NCI-H146 (cell line): Measurements from ENCODE around the gene DOCK2.
"Not testable (repeated sequence)": the region's sequence is repeated elsewhere in the genome, so short reads cannot be mapped to it uniquely, and the experiment has no call there.

Experiments
- DNase-seq: peaks from one replicate; lab custom pipeline; 2025; lab: John Stamatoyannopoulos, UW

The DOCK2 gene

DNA sequence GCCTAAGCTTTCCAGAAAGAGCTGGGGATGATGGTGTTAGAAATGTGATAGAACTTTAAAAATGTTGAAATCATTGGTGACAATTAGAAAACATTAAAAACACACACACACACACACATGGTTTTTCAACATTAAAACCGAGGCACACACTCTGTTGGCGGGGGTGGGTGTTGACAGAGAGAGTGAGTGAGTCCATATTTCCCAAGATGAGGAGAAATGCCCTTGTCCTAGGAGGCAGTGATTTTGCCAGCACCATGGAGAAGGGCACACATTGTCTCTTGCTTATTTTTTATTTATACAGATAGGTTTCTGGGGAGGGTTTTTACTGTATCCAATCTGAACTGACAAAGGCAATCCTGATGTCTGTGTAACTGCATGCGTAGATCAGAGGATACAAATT is 190.7 kb downstream of the DOCK2 start:
- no peak for DNase-seq

DNA sequence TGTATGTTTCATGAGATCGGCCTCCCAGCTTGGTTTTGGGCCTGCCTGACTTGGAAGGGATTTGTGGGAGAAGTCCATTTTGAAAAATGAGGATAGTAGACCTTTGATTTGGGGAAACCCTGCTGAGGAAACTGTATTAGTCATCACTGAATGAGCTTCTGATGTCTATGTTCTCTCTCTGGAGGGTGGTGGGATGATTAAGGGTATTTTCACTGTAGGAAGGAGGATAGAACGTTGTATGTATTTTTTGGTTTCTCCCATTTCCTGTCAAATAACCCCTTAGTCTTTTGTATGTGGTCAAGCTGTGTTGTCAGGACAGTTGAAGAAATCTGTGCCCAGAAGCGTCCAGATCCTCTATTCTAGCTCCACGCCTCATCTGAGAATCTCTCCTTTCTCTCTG is 191.3 kb downstream of the DOCK2 start:
- no peak for DNase-seq

DNA sequence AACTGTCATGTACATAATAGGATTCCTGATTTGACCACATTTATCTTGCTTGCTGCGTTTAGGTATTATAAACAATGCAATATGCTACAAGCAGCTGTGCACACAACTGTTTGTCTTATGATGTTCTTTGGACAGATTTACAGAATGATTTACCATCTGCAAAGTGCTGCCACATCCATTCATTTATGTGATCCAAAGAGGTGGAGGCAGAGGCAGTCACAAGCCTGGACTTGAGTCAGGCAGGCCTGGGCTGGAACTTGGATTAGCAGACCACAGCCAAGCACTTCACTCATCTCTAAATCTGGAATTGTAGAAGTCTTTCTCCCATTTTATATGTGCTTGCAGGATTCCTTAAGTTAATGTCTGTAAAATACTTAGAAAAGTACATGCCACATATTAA is 194.3 kb downstream of the DOCK2 start:
- no peak for DNase-seq

DNA sequence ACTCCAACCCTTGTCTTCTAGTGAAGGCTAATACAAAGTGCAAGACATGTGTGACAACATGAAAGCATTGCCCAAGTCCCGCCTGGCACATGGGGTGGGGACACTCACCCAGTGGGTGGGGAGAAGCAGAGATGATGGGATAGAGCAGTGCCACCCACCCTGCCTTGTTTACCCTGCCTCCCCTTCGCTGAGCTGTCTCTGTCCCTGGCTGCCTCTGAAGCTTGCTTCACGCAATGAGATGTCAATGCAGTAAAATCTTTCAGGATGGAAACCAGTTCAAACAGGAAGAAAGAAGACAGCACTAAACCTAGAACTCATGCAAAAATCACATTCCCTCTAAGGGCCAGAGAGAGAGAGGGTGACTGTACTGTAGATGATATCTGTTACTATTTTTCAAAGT is 195.2 kb downstream of the DOCK2 start:
- DNase-seq: no peak

DNA sequence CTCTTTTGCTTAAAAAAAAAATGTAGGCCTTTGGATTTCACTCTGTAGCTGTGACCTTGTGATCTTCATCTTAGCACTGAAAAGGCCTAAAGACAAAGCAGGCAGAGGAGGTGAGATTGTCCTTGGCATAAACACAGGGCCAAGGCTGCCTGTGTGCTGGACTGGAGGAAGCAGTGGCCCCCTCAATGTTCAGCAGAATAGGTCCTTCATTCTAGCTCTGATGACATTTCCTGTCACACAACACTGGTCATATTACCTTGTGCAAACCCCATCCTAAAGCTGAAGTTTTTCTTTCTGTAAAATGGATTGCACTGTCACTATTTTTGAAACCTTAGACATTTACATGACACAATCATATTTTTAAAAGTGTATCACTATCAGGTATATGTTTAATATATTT is 195.8 kb downstream of the DOCK2 start:
- DNase-seq: no peak

DNA sequence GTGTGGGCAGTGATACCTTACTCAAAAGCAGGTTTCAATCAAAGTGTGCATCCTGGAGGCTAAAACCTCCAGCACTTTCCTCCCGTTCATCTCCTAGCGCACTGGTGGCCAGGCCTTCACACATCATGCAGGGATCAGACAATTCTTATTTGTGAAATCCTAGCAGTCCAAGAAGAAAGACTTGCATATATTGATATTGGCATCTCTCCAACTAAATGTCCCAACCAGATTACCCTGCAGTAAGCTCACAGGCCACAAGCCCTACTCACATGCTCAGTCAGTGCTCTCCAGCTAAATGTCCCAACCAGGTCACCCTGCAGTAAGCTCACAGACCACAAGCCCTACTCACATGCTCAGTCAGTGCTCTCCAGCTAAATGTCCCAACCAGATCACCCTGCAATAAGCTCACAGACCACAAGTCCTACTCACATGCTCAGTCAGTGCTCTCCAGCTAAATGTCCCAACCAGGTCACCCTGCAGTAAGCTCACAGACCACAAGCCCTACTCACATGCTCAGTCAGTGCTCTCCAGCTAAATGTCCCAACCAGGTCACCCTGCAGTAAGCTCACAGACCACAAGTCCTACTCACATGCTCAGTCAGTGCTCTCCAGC is 196.7 kb downstream of the DOCK2 start:
- DNase-seq: not testable (repeated sequence)

DNA sequence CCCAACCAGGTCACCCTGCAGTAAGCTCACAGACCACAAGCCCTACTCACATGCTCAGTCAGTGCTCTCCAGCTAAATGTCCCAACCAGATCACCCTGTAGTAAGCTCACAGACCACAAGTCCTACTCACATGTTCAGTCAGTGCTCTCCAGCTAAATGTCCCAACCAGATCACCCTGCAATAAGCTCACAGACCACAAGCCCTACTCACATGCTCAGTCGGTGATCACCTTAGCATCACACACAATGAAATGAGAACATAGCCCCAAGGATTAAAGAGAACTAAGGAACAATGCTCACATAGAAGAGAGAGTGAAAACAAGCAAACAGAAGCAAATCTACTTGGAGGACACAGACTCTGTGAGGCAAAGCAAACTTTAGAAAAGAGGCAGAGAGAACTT is 197.5 kb downstream of the DOCK2 start:
- not testable (repeated sequence) for DNase-seq

DNA sequence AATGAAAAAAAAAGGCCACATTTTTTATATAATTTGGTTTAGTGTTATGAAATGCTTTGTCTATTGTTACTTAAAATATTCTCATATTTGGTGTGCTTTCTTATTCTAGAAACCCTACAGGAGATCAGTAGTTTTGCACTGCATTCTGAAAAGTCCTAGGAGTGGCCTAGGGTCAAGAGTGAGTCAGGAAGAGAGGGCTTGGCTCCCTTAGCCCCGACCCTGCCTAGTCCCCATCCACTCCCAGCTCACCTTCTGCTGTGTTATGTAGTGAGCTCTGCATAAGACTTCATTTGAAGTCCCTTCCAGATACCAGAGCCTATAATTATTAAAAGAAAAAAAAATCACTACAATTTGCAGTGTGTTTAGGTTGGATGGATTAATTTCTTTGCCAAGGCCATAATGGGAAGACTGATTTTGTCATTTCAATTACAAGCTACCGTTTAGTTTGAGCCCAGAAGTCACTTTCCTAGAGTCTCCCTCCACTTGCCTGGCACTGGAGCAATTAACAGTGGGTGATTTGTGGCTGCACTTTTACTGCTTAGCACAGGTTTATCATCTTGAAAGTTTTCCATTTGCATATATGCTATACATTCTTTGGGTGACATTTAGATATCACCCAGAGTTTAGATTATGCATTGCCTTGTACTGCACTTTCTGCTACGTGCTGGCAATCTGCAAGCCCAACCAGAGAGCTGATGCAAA is 199.9 kb downstream of the DOCK2 start:
- no peak for DNase-seq

DNA sequence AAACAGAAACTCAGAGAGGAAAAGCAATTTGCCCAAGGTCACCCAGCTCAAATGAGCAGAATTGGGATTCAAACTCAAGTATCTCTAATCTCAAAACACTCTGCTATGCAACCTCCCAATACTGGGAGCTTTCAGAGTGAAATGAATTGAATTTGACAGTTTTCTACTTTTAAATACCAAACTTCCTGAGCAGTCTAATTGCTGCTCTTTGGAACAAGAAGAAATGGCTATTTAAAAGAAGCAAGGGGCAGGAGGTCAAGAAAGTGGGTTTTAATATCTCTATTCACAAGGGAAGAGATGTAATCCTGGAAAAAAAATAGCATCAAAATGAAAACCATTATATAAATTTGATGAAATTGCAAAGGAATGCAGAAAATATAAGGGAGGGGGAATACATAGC is 200.6 kb downstream of the DOCK2 start:
- DNase-seq: no peak

DNA sequence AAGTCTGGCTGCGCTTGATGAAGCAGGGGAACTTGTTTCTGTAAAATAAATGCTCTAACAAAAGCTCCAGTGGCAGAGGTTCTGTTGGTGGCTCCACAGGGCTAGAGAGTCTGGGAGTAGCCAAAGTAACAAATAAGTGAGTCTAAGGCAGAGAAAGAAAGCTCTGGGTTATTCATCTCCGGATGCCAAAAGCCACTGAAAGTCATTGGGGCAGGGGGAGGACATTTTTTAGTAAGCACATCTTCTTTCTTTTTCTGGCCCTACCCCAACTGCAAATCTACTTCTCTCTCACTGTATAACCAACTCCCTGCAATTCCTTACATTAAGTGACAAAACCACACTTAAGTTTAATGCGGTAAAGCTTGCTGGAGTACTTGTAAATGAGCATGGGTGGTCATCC is 201.6 kb downstream of the DOCK2 start:
- no peak for DNase-seq

DNA sequence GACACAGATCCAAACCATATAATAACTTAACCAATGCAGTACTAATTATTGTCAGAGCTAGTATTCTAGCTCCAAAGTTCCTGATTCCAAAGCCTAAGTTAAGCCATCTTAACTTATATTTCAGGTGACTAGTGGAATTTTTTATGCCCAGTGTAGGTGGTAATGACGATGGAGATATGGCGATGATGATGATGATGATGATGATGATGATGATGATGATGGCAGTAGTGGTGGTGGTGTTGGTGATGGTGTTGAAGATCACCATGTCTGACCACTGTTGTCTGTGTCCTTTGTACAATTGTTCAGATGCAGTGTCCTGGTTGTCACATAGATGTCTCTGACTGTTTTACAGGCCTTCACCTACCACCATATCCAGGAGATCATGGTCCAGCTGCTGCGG is 203.3 kb downstream of the DOCK2 start:
- no peak for DNase-seq

DNA sequence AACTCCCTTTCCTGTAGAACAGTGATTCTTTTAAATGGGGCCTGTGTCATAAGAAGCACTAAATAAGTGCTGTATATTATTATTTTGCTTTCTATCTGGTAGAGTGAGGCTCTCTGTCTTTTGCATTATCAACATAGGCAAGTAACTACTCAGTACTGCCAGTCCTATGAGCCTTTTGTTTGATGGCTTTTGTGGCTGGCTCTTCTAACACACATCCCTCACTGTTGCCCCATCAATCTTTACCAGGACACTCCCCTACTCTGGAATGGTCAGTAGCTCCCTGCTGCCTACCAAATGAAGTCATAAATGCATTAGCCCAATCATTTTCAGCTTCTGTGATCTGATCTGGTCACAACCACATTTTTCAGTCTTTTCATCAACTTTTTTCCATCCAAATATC is 205.6 kb downstream of the DOCK2 start:
- no peak for DNase-seq

DNA sequence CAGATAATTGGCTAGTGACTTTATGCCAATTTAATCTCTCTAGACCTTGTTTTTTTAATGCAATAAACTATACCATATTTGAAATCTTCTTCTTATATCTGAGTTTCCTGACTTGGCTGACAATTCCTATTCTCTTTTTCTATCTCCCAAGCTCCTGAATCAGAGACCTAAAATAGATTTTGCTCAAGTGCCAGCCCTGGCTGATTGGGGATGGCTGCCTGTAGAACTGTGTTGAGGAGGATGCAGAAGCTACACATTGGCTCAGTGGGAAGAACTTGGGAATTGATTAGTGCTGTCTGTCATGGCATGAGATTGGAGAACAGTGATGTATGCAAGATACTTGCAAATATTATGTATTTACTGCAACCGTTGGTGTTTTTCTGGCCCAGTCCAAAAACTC is 210.4 kb downstream of the DOCK2 start:
- no peak for DNase-seq

DNA sequence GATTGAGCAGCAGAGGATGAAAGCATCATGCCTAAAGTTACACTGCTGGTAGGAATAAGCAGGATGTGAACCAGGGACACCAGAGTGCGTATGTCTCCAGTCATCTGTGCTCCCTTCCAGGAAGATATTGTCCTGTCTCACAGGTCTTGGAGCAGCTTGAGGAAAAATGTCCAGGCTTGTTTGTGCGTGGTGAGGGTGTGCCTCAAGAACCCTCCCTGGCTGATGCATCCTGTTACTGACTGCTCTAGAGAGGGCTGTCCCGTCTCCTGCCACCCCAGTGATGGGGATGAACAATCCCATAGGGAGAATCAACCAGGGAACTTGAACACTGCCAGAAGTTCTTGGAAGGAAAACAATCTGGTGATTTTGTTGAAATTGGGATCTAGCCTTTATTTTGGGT is 211.2 kb downstream of the DOCK2 start:
- DNase-seq: no peak

DNA sequence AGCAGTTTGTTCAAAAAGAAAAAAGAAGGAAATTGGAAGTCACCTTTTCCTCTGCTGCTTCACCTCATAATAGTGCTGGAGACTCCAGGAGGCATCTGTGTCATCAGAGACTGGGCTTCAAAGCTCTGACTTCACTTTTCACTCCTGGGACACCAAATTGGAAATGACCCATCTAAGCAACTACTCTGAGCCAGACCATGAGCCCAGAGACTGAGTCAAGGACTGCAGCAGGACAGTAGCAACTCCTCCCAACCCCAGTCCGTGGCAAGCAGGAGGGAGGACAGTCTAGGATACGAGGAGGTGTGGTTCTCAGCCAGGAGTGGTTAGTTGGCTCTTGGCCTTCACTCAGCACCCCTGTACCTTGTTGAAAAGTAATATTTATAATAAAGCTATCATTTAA is 211.7 kb downstream of the DOCK2 start:
- DNase-seq: no peak

DNA sequence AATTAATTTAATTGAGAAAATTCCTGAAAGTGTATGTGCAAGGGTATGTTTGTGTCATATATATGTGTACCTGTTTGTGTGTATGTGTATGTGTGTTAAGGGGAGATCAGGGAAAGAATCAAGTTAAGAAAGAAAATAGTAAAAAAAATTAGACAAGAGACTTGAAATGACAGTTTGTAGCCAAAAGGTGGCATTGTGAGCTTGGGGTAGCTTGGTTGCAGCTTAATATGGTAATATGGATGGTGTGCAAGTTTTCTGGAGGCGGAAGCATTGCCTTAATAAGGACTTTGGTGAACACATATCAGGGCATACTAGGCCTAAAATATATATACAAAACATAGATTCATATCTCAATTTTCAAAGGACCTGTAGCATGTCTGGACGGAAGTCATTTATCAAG is 213.3 kb downstream of the DOCK2 start:
- DNase-seq: no peak

DNA sequence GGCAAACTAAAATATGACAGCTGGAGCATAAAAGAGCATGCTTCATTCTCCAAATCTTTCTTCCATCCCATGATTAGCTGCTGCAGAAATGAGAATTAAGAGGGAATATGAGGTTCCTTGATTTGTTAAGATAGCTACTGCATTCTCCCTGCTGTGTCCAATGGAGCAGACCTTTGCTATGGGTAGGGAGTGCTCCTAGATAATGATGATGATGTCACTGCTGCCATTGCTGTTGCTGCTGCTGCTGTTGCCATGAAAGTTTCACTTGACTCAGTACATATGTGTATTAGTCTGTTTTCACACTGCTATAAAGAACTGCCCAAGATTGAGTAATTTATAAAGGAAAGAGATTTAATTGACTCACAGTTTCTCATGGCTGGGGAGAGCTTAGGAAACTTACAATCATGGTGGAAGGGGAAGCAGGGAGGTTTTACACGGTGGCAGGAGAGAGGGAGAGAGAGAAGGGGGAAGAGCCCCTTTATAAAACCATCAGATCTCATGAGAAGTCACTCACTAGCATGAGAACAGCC is 214.3 kb downstream of the DOCK2 start:
- no peak for DNase-seq

DNA sequence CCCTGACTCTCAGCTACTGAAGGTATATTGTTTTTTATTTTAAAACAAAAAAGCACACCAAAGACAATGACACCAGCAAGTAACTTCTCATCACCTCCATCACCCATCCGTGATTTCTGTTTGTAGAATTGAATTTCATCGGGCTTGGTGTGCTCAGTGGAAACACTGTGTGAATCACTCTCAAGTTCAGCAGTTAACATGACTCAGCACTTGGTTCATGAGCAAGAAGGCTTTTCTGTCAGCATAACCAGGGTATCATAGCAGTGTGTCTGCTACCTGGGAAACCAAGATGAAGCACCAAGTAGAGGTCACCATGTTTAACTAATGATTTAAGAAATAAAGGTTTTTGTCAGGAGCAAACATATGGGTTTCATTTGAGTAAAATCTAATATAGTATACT is 219.5 kb downstream of the DOCK2 start:
- DNase-seq: no peak

DNA sequence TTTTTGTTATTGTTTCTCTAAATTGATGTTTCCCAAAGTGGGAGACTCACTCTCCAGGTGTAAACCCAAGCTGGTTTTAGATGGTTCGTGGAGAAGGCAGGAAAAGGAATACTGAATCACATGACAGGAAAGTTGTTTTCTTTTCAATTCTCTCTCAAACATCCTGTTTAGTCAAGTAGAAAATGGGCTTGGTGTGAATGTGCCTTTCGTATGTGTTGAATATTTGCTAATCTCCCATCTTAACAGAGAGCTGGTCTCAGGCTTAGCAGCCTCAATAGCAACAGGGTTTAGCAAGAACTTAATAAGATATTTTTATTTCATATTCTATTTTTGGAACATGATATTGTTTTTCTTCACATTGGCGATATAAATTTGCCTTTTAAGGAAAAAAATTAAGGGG is 223.5 kb downstream of the DOCK2 start:
- DNase-seq: no peak

DNA sequence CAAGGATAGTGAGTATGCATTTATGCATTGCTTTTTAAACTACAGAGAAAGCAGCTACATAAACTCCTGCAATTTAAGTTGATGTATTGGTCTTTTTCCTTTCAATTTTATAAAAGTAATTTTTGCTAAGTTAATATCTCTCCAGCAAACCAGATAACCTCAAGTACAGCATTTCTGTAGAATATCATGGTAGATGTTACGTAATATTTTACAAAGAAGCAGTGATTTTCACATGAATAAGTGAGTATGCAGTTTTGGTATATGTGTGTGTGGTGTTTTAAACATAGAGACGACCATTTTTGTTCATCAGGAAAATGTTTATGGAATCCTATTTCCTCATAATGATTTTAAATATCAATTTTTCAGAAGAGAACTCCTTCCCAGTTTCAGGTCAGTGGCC is 224.4 kb downstream of the DOCK2 start:
- no peak for DNase-seq

DNA sequence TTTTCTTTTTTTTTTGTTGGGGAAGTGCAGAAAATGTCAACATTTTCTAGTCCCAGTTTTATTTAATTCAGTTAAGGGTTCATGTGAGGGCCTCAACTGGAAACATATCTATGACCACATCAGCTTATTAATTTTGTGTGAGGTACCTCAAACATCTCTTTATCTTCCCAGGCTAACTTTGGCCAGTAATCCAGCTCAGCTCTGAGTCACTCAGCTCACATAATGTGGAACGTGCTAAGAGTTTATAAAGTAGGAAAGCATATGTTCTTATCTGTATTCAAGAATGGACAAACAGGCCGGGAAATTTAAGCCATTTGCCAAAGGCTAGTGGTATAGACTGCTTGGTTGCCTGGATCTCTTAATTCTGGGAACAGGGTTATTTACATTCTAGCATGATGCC is 224.9 kb downstream of the DOCK2 start:
- no peak for DNase-seq

DNA sequence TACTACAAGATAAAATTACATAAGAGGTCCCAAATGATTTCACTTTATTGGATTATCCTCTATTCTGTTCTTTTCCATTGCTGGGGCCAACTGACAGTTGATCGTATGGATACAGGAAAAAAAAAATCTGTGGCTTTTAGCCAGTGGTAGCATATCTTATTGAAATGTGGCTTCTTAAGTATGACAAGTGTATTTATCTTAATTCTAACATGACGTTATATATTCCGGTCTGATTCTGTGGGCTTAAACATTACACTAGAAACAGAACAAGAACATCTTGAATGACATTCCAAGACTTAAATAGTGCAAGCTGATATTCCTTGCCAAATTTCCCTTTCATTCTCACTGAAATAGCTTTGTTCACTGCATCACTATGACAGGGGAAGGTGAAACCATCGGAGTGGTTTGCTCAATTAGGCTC is 225.3 kb downstream of the DOCK2 start:
- DNase-seq: no peak

DNA sequence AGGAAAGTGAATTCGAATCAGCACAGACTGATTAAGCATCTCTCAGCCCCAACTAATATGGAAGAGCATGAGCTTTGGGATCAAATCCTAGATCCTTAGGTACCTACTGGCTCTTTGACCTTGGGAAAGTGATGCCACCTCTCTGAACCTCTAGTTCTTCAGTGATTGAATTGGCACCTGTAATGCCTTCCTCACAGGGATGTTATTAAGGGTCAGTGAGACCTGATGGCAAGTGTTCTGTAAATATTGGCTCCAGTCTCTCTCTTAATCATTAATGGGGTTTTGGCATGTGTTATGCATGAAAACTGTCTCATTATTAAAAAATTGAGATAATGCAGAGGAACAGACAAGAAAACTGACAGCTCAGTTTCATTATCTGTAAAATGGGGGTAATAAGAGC is 227.4 kb downstream of the DOCK2 start:
- no peak for DNase-seq

DNA sequence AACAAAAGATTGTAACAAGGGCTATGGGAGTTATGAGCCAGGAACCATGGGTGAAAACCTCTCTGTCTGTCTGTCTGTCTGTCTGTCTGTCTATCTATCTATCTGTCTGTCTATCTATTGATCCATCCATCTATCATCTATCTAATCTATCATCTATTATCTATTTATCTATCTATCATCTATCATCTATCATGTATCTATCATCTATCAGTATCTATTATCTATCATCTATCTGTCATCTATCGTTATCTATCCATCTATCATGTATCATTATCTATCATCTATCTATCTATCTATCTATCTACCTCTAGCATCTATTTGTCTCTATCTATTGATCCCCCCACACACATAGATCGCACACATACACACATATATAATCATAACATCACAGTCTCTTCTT is 230.3 kb downstream of the DOCK2 start:
- no peak for DNase-seq
